Raji (cell line): ENCODE data around the gene ZCCHC24.

Experiments used
- POLR2A ChIP-seq: IDR thresholded peaks from 2 replicates; pipeline ENCODE4 v1.6.1; 2011; ENCODE audit warnings: low read depth, low read length, control low read depth; ENCODE audit not compliant: insufficient read depth

The ZCCHC24 gene

GRCh38 chr10:79355420-79356017 is 89.9 kb downstream of the ZCCHC24 start:
- no peak for TF ChIP-seq POLR2A

- TF ChIP-seq POLR2A, result no peak
These were observed 90.8 kb downstream of the ZCCHC24 start for GRCh38 chr10:79354615-79355014.

GRCh38 chr10:79354141-79354540 is 91.3 kb downstream of the ZCCHC24 start:
- TF ChIP-seq POLR2A, result no peak

GRCh38 chr10:79353726-79354125 is 91.7 kb downstream of the ZCCHC24 start:
- no peak for TF ChIP-seq POLR2A

GRCh38 chr10:79353000-79353406 is 92.4 kb downstream of the ZCCHC24 start:
- no peak for TF ChIP-seq POLR2A

GRCh38 chr10:79352035-79352877 is 93.2 kb downstream of the ZCCHC24 start:
- no peak for TF ChIP-seq POLR2A

GRCh38 chr10:79351332-79351731 is 94.1 kb downstream of the ZCCHC24 start:
- TF ChIP-seq POLR2A, result no peak

GRCh38 chr10:79350407-79351154 is 94.8 kb downstream of the ZCCHC24 start:
- no peak for TF ChIP-seq POLR2A

GRCh38 chr10:79349766-79350406 is 95.5 kb downstream of the ZCCHC24 start:
- no peak for TF ChIP-seq POLR2A

- TF ChIP-seq POLR2A, result no peak
These were observed 96.3 kb downstream of the ZCCHC24 start for GRCh38 chr10:79349072-79349491.

- TF ChIP-seq POLR2A, result no peak
These were observed 96.8 kb downstream of the ZCCHC24 start for GRCh38 chr10:79348640-79348988.

- TF ChIP-seq POLR2A, result no peak; the same call in 1 of the 2 replicates
These were observed 97.4 kb downstream of the ZCCHC24 start for GRCh38 chr10:79347894-79348639.

- peak; percentile 95 for TF ChIP-seq POLR2A
These were observed 98.1 kb downstream of the ZCCHC24 start, which contains the start of gene PPIF for GRCh38 chr10:79347226-79347893. TSS of gene PPIF (plus strand) at chr10:79347469. CDS start at chr10:79347549, 80 bp downstream.
